GM19452 (cell line): Measurements from ENCODE around the gene RAB21.
A peak's percentile ranks its signal among the peaks of the same experiment; 100 is the strongest.
"Not testable (repeated sequence)": the region's sequence is repeated elsewhere in the genome, so short reads cannot be mapped to it uniquely, and the experiment has no call there.

ENCODE experiments used
- ATAC-seq: cut with Tn5 transposase; IDR thresholded peaks from one replicate; pipeline ENCODE4 v1.9.1; 2021; ENCODE audit not compliant: unreplicated experiment

The RAB21 gene

GRCh38 chr12:71749666-71750065 is 5.0 kb upstream of the RAB21 start:
- no peak for ATAC-seq

- ATAC-seq = no peak
Measured at GRCh38 chr12:71752891-71753290, 1.8 kb upstream of the RAB21 start.

DNA sequence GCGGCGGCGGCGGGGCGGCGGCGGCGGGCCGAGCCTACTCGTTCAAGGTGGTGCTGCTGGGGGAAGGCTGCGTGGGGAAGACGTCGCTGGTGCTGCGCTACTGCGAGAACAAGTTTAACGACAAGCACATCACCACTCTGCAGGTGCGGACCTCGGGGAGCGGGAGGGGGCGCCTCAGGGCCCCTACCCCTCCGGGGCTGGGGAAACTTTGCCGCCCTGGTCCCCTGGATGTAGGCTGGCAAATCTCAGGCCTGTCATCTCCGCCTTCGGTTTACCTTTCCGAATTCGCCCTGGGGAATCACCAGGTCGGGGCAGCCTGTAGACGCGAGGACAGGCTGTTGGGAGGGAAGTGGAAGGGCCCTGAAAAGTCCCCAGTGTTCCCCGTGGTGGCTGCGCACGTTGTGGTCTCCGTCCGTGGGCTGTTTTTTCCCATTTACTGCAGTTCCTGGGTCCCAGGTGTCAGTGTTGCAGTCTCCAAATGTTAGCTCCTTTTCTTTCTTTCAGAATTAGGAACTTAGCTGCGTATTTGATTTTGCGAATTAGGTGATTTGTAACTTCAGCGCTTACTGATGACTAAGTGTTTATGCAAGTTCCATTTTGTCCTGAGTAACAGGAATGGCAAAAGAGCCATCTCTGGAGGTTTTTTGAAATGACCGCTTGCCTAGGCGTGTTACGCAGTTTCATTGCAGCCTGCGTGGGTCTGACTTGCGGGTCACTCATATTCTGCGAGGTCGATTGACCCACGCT is 656 bp downstream of the RAB21 start:
- peak; percentile 45 for ATAC-seq

DNA sequence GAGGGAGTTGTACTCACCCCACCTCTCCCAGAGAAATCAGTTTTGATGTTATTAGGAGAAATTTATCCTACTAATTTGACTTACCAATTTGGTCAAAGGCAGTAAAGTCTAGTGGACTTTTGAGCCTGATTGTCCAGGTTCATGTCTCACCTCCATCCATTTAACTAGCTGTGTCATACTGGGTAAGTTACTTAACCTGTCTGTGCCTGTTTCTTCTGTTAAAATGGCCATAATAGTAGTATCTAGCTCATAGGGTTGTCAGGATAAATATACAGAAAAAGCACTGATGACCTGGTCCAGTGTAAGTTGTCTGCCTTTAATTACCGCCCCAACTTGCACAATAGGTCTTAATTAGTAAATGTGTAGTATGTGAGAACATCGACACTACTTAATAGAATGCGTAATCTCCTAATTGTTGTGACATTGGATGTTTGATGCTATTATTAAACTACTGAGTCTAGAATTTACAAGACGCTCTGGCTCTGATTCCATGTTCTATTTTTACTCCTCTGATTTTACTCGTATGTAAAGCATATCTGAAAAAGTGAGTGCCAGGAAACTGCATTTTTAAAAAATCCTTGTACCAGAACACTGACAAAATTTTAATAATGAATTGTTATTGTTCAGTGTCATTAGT is 1.5 kb downstream of the RAB21 start:
- ATAC-seq = no peak

GRCh38 chr12:71759941-71760340 is 5.3 kb downstream of the RAB21 start:
- no peak for ATAC-seq

- no peak for ATAC-seq
Measured at GRCh38 chr12:71760471-71760870, 5.8 kb downstream of the RAB21 start.

DNA sequence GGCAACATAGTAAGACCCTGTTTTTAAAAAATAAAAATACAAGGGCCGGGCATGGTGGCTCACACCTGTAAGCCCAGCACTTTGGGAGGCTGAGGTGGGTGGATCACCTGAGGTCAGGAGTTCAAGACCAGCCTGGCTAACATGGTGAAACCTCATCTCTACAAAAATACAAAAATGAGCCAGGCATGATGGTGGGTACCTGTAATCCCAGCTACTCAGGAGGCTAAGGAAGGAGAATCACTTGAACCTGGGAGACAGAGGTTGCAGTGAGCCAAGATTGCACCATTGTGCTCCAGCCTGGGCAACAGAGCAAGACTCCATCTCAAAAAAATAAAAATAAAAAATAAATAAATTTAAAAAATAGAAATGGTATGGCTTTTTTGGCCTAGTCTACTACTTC is 6.7 kb downstream of the RAB21 start:
- not testable (repeated sequence) for ATAC-seq

- no peak for ATAC-seq
Measured at GRCh38 chr12:71763677-71764379, 9.2 kb downstream of the RAB21 start.

DNA sequence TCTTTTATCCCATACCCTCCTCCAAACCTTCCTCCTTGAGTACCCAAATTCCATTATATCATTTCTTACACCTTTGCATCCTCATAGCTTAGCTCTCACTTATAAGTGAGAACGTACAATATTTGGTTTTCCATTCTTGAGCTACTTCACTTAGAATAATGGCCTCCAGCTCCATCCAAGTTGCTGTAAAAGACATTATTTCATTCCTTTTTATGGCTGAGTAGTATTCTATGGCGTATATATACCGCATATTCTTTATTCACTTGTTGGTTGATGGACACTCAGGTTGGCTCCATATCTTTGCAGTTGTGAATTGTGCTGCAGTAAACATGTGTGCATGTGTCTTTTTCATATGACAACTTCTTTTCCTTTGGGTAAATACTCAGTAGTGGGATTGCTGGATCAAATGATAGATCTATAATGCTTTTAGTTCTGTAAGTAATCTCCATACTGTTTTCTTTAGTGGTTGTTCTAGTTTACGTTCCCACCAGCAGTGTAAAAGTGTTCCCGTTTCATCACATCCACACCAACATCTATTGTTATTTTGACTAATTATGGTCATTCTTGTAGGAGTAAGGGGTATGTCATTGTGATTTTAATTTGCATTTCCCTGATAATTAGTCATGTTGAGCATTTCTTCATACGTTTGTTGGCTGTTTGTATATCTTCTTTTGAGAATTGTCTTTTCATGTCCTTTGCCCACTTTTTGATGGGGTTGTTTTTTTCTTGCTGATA is 10.1 kb downstream of the RAB21 start:
- ATAC-seq = no peak

- no peak for ATAC-seq
Measured at GRCh38 chr12:71766202-71766601, 11.5 kb downstream of the RAB21 start.

DNA sequence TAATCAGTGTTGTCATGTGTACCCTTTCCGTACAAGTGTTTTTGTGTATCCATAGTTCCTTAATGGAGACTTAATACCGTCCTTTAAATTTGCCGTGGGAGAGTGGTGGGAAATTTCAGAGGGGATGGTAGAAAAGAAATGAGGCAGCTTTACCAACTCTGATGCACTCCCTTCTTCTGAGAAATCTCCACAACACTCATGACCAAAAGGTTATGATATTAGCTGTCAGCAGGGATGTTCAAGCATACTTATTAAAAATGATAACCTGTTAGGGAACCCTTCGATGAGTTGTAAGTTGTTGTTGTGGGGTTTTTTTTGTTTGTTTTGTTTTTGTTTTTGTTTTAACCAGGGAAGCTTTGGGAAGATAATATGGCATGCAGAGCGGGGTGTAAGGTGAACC is 12.5 kb downstream of the RAB21 start:
- ATAC-seq = no peak

DNA sequence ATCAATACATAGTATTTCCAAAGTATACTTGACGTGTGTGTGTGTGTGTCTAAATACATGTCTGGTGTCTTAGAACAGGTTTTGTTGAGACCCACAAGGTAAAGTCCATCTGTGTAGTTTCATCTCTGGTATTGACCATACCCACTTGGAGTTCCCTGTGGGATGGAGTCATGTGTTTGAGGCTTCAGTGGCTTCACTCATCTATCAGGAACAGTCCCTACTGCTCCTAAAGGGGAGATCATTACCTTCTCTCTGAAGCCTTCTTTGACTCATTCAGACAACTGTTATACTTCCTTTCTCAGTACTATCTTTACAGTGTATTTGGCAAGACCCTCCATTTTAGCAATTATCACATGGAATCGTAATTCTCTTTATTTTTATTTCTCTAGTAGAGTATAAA is 14.2 kb downstream of the RAB21 start:
- no peak for ATAC-seq

DNA sequence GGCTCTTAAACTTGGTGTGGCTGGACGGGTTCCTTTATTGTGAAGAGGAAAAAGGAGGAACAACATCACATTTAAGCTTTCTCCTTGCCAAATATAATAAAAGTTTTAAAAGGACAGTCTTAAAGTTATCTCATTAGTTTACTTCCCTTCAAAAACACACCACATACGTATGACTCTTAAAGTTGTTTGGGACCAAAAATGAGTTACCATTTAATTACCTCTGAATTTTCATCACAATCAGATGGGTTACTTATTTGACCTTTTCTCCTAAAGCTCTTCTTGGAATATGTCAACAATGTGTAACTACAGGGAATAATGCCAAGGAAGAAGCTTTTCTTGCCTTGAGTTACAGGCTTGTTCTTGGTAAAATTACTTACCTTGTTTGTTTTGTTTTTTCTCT is 16.4 kb downstream of the RAB21 start:
- no peak for ATAC-seq

- no peak for ATAC-seq
Measured at GRCh38 chr12:71772735-71773134, 18.1 kb downstream of the RAB21 start.

DNA sequence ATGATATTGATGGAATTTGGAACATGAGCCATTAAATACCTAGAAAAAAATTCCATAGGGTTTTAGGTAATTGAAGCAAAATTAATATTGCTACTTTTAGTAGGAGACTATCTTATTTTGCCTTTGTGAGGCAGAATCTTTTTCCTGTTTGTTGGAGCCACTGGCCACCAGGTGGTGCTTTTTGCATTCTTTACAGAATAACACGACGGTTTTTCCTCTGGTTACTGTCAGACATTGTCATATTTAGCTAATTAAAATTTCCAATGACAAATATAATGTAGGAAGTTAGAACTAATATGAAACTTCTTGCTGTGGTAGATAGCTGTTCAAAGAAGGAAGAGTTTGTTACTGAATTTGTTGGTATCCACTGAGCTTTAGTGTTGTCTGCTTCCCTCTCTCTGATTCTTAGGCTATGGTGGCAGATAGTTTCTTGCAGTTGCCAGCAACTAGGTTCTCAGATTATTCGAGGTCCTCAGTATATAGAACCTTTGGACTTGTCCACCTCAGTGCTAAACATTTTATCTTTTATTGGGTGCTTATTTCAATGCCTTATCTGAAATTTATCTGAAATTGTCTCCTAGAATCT is 25.7 kb downstream of the RAB21 start:
- ATAC-seq = peak; percentile 76

DNA sequence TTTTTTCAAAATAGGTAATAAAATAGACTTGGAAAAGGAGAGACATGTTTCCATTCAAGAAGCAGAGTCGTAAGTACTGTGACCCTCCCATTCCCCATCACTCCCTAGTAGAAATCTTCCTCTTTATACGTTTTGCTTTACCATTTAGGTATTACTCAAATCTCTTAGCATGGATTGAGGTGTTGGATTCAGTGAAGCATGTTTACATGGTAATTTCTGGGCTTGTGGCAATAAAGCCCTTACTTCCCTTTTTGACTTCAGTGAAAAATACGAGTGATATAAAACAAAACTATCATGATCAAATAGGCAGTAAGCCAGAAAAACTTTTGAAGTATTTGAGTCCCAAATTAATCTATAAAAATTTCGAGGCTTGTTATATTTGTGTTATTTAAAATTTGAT is 27.4 kb downstream of the RAB21 start:
- no peak for ATAC-seq

DNA sequence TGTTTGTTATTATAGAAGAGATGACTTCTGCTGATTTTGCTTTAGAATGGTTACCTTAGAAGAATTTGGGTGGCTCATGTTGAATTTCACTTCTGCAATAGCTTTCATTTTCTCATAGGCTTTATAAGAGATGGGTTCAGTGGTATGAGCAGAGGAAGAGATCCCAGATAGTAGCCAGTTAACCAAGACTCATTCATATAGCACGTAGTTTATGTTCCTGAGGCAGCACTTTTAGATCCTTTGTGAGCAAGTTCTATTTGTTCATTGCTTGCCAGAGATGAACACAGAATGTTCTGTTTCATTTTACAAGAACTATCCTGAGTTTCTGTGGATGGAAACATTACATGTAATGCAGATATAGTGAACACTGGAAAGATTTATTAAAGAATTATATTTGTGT is 32.2 kb downstream of the RAB21 start:
- no peak for ATAC-seq

GRCh38 chr12:71787580-71787979 is 32.9 kb downstream of the RAB21 start:
- ATAC-seq = no peak

- ATAC-seq = no peak
Measured at GRCh38 chr12:71790331-71790730, 35.7 kb downstream of the RAB21 start.

DNA sequence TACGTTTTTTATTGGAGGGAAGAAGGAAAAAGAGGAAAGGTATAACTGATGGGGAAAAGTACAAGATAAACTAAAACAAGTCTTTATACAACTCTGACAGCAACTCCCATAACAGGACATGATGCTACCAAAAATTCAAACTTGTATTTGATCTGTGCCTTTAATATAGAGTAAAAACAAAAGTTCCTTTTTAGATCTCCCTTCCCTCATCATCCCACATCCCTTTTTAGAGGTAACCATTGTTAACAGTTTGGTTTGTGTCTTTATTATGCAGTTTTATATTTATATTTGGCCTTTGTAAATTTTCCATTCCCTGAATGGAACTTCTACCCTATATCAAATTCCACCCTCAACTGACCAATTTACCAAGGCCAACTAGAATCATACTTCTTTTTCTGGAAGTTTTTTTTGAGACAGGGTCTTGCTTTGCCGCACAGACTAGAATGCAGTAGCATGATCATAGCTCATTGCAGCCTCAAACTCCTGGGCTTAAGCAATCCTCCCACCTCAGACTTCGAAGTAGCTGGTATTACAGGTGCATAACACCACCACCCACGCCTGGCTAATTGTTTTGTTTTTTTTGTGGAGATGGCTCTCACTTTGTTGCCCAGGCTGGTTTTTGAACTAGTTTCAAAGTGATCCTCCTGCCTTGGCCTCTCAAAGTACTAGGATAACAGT is 36.9 kb downstream of the RAB21 start:
- no peak for ATAC-seq

DNA sequence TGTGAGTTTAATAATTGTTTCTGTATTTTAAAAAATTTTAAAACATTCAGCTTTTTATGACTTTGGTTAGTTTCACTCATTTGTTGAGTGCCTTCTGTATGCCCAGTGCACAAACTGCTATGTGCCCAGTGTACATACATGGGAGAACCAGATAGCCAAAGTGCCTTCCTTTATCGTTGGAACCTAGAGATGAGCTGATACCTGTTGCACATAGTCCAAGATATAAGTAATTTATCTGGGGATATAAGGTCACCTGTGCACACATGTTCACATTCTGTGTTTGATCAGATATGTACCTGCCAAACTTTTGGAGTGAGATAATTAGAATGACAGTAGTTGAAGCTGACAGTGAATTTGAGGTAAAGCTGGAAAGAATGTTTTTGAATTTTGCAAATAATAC is 37.9 kb downstream of the RAB21 start:
- ATAC-seq = no peak
